Aorta (tissue), 5 donors: Measurements from ENCODE around the gene SHB. TPM values are rescaled to one million over a fixed set of nuclear protein-coding genes. Genes with fewer than 3 reads are reported as not detected.

ENCODE experiments used
- ATAC-seq: fragments of 200-7000 bp; cut with Tn5 transposase; one replicate; pipeline ENCODE4 v1.9.1; 2022; ENCODE audit warnings: moderate library complexity; ENCODE audit not compliant: low FRiP score
- DNase-seq, 2 donors: peaks; one replicate each; pipeline ENCODE4 v3.0.0-alpha.2; 2020
- H3K27ac ChIP-seq, 2 donors: one replicate each; pipeline ENCODE4 v1.5.1; 2013; ENCODE audit warnings: low read length in 2 of 2, mild to moderate bottlenecking in 2 of 2, moderate library complexity in 2 of 2, control low read depth in 1 of 2, inconsistent platforms in 1 of 2, low read depth in 1 of 2
- H3K27me3 ChIP-seq, 2 donors: one replicate each; pipeline ENCODE4 v1.6.1; 2013; ENCODE audit warnings: control low read depth in 1 of 2, low read length in 1 of 2, mild to moderate bottlenecking in 1 of 2, moderate library complexity in 1 of 2; ENCODE audit not compliant: insufficient read depth in 2 of 2, control insufficient read depth in 1 of 2
- H3K36me3 ChIP-seq, 2 donors: one replicate each; pipeline ENCODE4 v1.6.1; 2013; ENCODE audit warnings: control low read depth in 1 of 2, low read length in 1 of 2, mild to moderate bottlenecking in 1 of 2; ENCODE audit not compliant: insufficient read depth in 2 of 2, control insufficient read depth in 1 of 2
- H3K4me1 ChIP-seq, 2 donors: one replicate each; pipeline ENCODE4 v1.6.1; 2013; ENCODE audit warnings: low read length in 2 of 2, control low read depth in 1 of 2, mild to moderate bottlenecking in 1 of 2, moderate library complexity in 1 of 2; ENCODE audit not compliant: insufficient read depth in 2 of 2, control insufficient read depth in 1 of 2
- H3K4me3 ChIP-seq, 2 donors: one replicate each; pipeline ENCODE4 v1.5.1; 2013; ENCODE audit warnings: low read length in 2 of 2, control low read depth in 1 of 2, mild to moderate bottlenecking in 1 of 2
- H3K9me3 ChIP-seq: one replicate; pipeline ENCODE4 v1.6.1; 2013; ENCODE audit warnings: mild to moderate bottlenecking, low read length; ENCODE audit not compliant: control insufficient read depth
- WGBS, 2 donors: extraction: QIAGEN DNeasy Blood & Tissue Kit; methylation state at CpG; one replicate each; pipeline ENCODE4 v1.1.7; 2013; 5-methylcytosine and 5-hydroxymethylcytosine counted together
- intact Hi-C, 2 donors: fragments of 100-400 bp; cut with DNase I; formaldehyde crosslinking; loops; one replicate each; pipeline versions ENCODE4 v1.14.2 to v1.15.0; 2022
- polyA plus RNA-seq, 2 donors: library from polyadenylated mRNA; stranded (reverse); fragments of 200-250 nt; gene quantifications; one replicate each; pipeline ENCODE4 v1.2.3, GENCODE V29; 2013
- total RNA-seq, 2 donors: library from RNA; stranded (reverse); fragmentation: NEBNext Ultra II Directional; extraction: Animal tissue kit (Norgen Biotek cat#: 25700); gene quantifications; one replicate each; pipeline ENCODE4 v1.2.1, GENCODE V29; 2021
- donor health status: healthy with polysubstance abuse.
- donor health status: Bipolar disorder and iron deficiency.
- donor health status: DM: no; HTN: no; CAD: no.
- donor health status: DM: no; HTN: no; CAD: no.
- donor health status: DM: yes; HTN: yes; CAD: no.

Gene SHB
- total and polyA plus RNA-seq, 4 donors = 3.5 to 29.3 (median 17.2) TPM

DNA sequence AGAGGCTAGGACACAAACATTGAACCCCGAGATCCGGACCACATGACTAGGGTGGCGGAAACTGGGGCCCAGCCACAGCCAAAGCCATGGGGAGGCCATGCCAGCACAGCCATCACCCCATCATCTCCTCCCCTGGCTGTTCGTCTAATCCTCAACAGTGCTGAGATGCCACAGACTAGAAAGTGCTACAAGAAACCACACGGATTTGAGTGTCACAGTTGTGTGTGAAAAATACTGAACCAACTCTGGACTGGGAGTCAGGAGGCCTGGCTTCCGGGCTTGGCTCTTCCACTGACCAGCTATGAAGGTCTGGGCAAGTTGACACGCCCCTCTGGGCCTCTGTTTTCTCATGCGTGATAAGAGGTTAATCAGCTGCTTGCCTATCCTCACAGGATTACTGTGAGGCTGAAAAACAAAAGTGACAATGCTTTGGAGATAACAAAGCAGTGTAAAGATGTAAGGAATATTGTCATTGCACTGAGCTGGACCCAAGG, 38.8 kb upstream of the SHB start:
- intact Hi-C loops = no loop called here
- Histone ChIP-seq H3K4me1 (no peaks in the 10 kb centered on the region), H3K9me3 (no peaks in the 10 kb centered on the region), H3K27me3 (no peaks in the 10 kb centered on the region), H3K36me3 (no peaks in the 10 kb centered on the region), H3K4me3 (no peak overlapping the region), H3K27ac (no peak overlapping the region)
- ATAC-seq = no peak
- WGBS, 2 donors = 67 to 75% methylated on average over 8 of the region's 8 CpGs
- peak in 1 of 2 donors; percentile 55 for DNase-seq

DNA sequence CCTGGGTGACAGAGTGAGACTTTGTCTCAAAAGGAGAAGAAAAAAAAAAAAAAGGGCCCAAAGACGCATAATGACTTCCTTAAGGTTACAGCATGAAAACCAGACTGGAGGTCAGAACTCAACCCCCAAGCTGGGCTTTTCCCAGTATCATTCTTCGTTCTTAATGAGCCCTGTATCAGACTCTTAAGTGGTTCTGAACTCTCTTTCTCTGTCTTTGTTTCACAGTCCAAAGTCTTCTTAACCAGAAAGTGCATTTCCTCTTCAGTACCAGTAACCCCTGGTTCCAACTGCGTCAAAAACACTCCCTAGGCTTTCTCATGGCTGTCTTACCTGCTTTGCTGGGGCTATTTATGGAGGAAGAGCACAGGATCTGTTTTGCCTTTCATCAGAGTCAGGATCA, 38.4 kb upstream of the SHB start:
- H3K4me1 ChIP-seq = no peaks in the 10 kb centered on the region
- no peak overlapping the region for H3K27ac ChIP-seq
- WGBS, 2 donors = 94 to 96% methylated on average over 3 of the region's 3 CpGs
- H3K4me3 ChIP-seq = no peak overlapping the region
- no peaks in the 10 kb centered on the region for H3K9me3 ChIP-seq
- intact Hi-C loops = no loop called here
- H3K36me3 ChIP-seq = no peaks in the 10 kb centered on the region
- no peaks in the 10 kb centered on the region for H3K27me3 ChIP-seq
- DNase-seq (no peak), ATAC-seq (no peak)

DNA sequence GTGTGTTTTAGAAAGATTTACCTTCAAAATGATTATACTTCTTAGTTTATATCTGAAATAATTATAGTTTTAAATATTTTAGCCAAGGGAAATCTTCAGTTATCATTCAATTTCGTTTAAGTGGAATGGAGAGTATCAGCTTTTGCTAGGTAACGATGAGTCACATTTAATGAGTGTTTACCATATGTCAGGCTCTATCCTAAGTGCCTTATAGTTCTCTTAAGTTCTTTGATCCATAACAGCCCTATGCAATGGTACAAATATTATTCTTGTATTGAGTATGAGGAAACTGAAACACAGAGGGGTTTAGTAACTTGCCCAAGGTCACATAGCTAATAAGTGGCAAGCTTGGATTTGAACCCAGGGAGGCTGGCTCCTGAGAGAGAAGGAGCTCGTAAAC, 37.5 kb upstream of the SHB start:
- WGBS, 2 donors = 88 to 94% methylated on average over 3 of the region's 3 CpGs
- intact Hi-C loops = no loop called here
- ATAC-seq = no peak

DNA sequence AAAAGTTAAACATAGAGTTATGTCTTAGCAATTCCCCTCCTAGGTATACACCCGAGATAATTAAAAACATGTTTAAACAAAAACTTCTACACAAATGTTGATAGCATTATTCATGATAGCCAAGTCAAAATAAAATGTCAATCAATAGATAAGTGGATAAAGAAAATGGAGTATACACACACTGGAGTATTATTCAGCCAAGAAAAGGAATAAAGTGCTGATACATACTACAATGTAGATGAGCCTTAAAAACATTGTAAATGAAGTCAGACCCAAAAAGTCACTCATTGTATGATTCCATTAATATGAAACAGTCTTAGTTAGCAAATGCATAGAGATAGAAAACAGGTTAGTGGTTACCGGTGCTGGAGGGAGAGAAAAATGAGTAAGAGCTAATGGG, 34.3 kb upstream of the SHB start:
- DNase-seq (no peak), ATAC-seq (no peak)
- Histone ChIP-seq H3K27ac (no peak overlapping the region), H3K4me3 (no peak overlapping the region), H3K9me3 (no peaks in the 10 kb centered on the region), H3K36me3 (no peaks in the 10 kb centered on the region), H3K4me1 (no peaks in the 10 kb centered on the region), H3K27me3 (no peaks in the 10 kb centered on the region)
- intact Hi-C loops = no loop called here
- WGBS, 2 donors = 96 to 97% methylated on average over 2 of the region's 2 CpGs

More for the DNA sequence above, 37.5 kb upstream of the SHB start:
- Histone ChIP-seq H3K27ac (no peak overlapping the region), H3K27me3 (no peaks in the 10 kb centered on the region), H3K4me1 (no peaks in the 10 kb centered on the region), H3K4me3 (no peak overlapping the region), H3K9me3 (no peaks in the 10 kb centered on the region), H3K36me3 (no peaks in the 10 kb centered on the region)
- DNase-seq = no peak

DNA sequence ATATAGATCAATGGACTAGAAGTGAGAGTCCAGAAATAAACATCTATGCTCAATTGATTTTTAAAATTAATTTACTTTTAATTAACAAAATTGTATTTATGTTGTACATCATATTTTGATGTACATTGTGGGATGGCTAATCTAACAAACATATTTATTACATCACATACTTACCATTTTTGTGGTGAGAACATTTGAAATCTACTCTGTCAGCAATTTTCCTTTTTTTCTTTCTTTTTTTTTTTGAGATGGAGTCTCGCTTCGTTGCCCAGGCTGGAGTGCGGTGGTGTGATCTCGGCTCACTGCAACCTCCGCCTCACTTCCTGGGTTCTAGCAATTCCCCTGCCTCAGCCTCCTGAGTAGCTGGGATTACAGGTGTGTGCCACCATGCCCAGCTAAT, 32.4 kb upstream of the SHB start:
- WGBS, 2 donors = 93 to 95% methylated on average over 5 of the region's 5 CpGs
- intact Hi-C loops = no loop called here

DNA sequence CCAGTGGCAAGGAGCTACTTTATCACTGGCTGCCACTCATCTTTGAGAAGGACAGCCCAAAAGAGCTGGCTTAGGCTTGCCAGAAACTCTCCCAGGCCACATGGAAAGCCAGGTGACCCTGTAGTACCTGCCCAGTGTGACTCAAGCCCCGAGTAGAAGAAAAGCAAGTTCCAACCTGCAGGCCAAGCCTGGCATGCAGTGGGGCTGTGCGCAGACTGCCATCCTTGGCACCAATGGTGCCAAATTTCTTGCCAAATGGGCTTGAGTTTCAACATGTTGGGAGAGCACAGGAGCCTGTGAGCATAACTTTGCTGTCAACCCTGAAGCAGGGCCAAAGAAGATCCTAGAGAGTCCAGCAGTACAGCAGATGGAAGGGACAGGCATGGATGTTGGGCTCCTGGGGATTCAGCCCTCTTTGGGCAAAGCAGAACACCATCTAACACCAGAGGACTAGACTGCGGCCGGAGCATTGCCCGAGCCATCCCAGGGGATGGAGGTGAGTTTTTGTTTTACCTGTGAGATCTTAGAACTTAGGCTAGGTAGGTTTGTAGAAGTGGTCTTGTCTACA, 27.3 kb upstream of the SHB start:
- 84 to 85% methylated on average over 5 of the region's 5 CpGs for WGBS, 2 donors
- no peak for ATAC-seq

More for the DNA sequence above, 32.4 kb upstream of the SHB start:
- H3K36me3 ChIP-seq = no peaks in the 10 kb centered on the region
- H3K27ac ChIP-seq = no peak overlapping the region
- no peaks in the 10 kb centered on the region for H3K9me3 ChIP-seq
- DNase-seq (no peak), ATAC-seq (no peak)
- no peaks in the 10 kb centered on the region for H3K27me3 ChIP-seq
- no peaks in the 10 kb centered on the region for H3K4me1 ChIP-seq
- no peak overlapping the region for H3K4me3 ChIP-seq

DNA sequence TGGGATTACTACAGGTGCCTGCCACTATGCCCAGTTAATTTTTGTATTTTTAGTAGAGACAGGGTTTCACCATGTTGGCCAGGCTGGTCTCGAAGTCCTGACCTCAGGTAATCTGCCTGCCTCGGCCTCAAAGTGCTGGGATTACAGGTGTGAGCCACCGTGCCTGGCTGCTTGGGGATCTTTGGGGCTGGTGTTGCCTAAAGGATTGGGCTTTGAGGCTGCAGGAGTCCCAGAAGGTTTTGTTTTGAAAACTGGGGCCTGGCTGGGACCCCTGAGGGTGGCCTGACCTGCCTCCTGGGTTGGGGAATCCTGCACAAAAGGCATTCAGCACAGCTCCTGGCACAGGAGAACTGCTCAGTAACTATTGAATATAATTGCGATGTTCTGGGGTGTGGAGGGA, 25.1 kb upstream of the SHB start:
- 92 to 94% methylated on average over 4 of the region's 4 CpGs for WGBS, 2 donors

More for the DNA sequence above, 27.3 kb upstream of the SHB start:
- no peaks in the 10 kb centered on the region for H3K9me3 ChIP-seq
- H3K36me3 ChIP-seq = no peaks in the 10 kb centered on the region
- no peaks in the 10 kb centered on the region for H3K4me1 ChIP-seq
- H3K27ac ChIP-seq = no peak overlapping the region
- intact Hi-C loops = loop anchor here in 1 of 2 donors (10.0 kb wide), 1 partner anchor 328 kb away; the partner anchor contains the start of gene IGFBPL1
- DNase-seq = no peak
- H3K4me3 ChIP-seq = no peak overlapping the region
- H3K27me3 ChIP-seq = no peaks in the 10 kb centered on the region

DNA sequence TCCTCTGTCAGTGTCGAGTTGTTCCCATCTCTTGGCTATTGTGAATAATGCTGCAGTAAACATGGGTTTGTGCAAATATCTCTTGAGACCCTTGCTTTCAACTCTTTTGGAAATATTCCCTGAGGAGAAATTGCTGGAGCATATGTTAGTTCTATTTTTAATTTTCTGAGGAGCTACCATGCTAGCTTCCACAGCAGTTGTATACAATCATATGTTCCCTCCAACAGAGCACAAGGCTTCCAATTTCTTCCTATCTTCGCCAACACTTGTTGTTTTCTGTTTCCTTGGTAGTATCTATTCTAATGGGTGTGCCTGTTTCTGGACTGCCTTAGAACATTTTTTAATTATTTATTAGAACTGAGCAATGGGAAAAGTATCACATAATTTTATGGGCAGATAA, 23.6 kb upstream of the SHB start:
- Histone ChIP-seq H3K4me1 (no peaks in the 10 kb centered on the region), H3K27ac (no peak overlapping the region), H3K36me3 (no peaks in the 10 kb centered on the region), H3K4me3 (no peak overlapping the region), H3K27me3 (no peaks in the 10 kb centered on the region), H3K9me3 (no peaks in the 10 kb centered on the region)
- no peak for DNase-seq
- ATAC-seq = no peak
- WGBS, 2 donors = 94 to 97% methylated on average over 2 of the region's 2 CpGs
- intact Hi-C loops = loop anchor here in 1 of 2 donors (10.0 kb wide), 1 partner anchor 332 kb away; the partner anchor contains the start of gene IGFBPL1

More for the DNA sequence above, 25.1 kb upstream of the SHB start:
- intact Hi-C loops = loop anchor here in 1 of 2 donors (10.0 kb wide), 1 partner anchor 331 kb away; the partner anchor contains the start of gene IGFBPL1
- no peaks in the 10 kb centered on the region for H3K4me1 ChIP-seq
- H3K36me3 ChIP-seq = no peaks in the 10 kb centered on the region
- DNase-seq (no peak), ATAC-seq (no peak)
- no peaks in the 10 kb centered on the region for H3K9me3 ChIP-seq
- no peak overlapping the region for H3K27ac ChIP-seq
- H3K4me3 ChIP-seq = no peak overlapping the region
- no peaks in the 10 kb centered on the region for H3K27me3 ChIP-seq

DNA sequence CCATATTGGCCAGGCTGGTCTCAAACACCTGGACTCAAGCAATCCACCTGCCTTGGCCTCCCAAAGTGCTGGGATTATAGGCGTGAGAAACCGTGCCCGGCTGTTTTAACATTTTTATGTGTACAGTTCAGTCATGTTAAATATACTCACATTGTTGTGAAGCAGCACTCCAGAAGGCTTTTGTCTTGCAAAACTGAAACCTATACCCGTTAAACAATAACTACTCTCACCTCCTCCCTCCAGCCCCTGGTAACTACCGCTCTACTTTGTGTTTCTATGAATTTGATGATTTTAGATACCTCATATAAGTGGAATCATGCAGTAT, 23.1 kb upstream of the SHB start:
- Histone ChIP-seq H3K27me3 (no peaks in the 10 kb centered on the region), H3K9me3 (no peaks in the 10 kb centered on the region), H3K4me3 (no peak overlapping the region), H3K27ac (no peak overlapping the region), H3K4me1 (no peaks in the 10 kb centered on the region), H3K36me3 (no peaks in the 10 kb centered on the region)
- DNase-seq (no peak), ATAC-seq (no peak)
- WGBS, 2 donors = 97 to 98% methylated on average over 5 of the region's 5 CpGs
- intact Hi-C loops = loop anchor here in 1 of 2 donors (10.0 kb wide), 1 partner anchor 333 kb away; the partner anchor contains the start of gene IGFBPL1
